Small intestine (tissue), 7 donors: Measurements from ENCODE around the gene PRKCA. TPM values are rescaled to one million over a fixed set of nuclear protein-coding genes. Genes with fewer than 3 reads are reported as not detected.

ENCODE experiments used
- DNase-seq, 2 donors: peaks; one replicate each; pipeline versions ENCODE4 v3.0.0 to v3.0.0-alpha.2; 2013
- FAIRE-seq: peaks from 2 replicates; lab custom pipeline; 2012; peaks lifted over from hg19 to GRCh38; lab: Jason Lieb, UNC
- H3K27ac ChIP-seq, 3 donors: one replicate each; pipeline ENCODE4 v1.5.1; 2013; ENCODE audit warnings: low read length in 2 of 3, mild to moderate bottlenecking in 2 of 3, control low read depth in 1 of 3, inconsistent platforms in 1 of 3, low read depth in 1 of 3, moderate library complexity in 1 of 3
- H3K27me3 ChIP-seq, 3 donors: one replicate each; pipeline ENCODE4 v1.6.1; 2013; ENCODE audit warnings: low read length in 3 of 3, inconsistent platforms in 1 of 3; ENCODE audit not compliant: control insufficient read depth in 3 of 3, insufficient read depth in 3 of 3
- H3K36me3 ChIP-seq, 3 donors: one replicate each; pipeline ENCODE4 v1.6.1; 2013; ENCODE audit warnings: low read length in 3 of 3, inconsistent platforms in 1 of 3, low read depth in 1 of 3, mild to moderate bottlenecking in 1 of 3, moderate library complexity in 1 of 3; ENCODE audit not compliant: control insufficient read depth in 3 of 3, insufficient read depth in 2 of 3
- H3K4me1 ChIP-seq, 3 donors: one replicate each; pipeline ENCODE4 v1.6.1; 2013; ENCODE audit warnings: low read length in 2 of 3, inconsistent platforms in 1 of 3, low read depth in 1 of 3, mild to moderate bottlenecking in 1 of 3, moderate library complexity in 1 of 3; ENCODE audit not compliant: control insufficient read depth in 3 of 3, insufficient read depth in 2 of 3
- H3K4me3 ChIP-seq, 3 donors: one replicate each; pipeline ENCODE4 v1.5.1; 2013; ENCODE audit warnings: low read length in 3 of 3, control low read depth in 1 of 3, inconsistent platforms in 1 of 3, low read depth in 1 of 3, mild to moderate bottlenecking in 1 of 3, moderate library complexity in 1 of 3
- H3K9me3 ChIP-seq, 2 donors: one replicate each; pipeline ENCODE4 v1.6.1; 2013; ENCODE audit warnings: low read depth in 1 of 2, low read length in 1 of 2; ENCODE audit not compliant: control insufficient read depth in 2 of 2, insufficient read depth in 1 of 2
- WGBS, 3 donors: extraction: QIAGEN DNeasy Blood & Tissue Kit; methylation state at CpG; one replicate each; pipeline ENCODE4 v1.1.7; 2013; 5-methylcytosine and 5-hydroxymethylcytosine counted together
- polyA plus RNA-seq, 4 donors: library from polyadenylated mRNA; stranded (reverse) in 3 of 4; unstranded in 1 of 4; fragments of 200-250 nt in 3 of 4; fragments of 120-200 nt in 1 of 4; gene quantifications; one replicate each; pipeline versions ENCODE4 v1.2.1 to v1.2.3, GENCODE V29; 2013
- donor health status: healthy with polysubstance abuse.
- donor health status: control.
- donor health status: control.
- donor health status: Bipolar disorder and iron deficiency.
- donor health status: healthy.

Gene PRKCA
- polyA plus RNA-seq, 4 donors = 11.3 to 26.6 (median 22.9) TPM

DNA sequence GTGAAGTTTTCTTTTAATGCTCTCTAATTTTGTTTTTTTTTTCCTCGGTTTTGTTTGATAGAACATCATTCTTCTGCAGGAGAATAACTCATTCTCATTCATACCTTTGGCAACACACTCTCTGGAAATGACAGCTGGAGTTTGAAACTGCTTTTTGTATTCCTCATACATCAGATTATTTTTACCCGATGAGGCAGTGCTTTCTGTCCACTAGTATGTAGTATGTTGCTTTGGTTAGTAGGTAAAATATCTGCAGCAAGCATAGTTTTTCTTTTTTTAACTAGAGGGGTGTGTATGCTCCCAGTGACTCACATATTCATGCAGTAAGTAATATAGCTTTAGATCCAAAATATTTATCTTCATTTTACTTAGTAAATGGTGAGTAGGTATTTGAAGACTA is 6.4 kb downstream of the PRKCA start:
- FAIRE-seq (no peak), DNase-seq (no peak)
- Histone ChIP-seq H3K36me3 (peaks cover 0 to 7% (median 4%) of the 10 kb centered on the region in 3 donors), H3K4me3 (no peak overlapping the region), H3K9me3 (no peaks in the 10 kb centered on the region), H3K27ac (no peak overlapping the region), H3K27me3 (no peaks in the 10 kb centered on the region), H3K4me1 (peaks cover 0 to 2% (median 0%) of the 10 kb centered on the region in 3 donors)
- WGBS, 3 donors = 54 to 83% (median 67%) methylated on average over 2 of the region's 2 CpGs

GRCh38 chr17:66309793-66310192 is 7.4 kb downstream of the PRKCA start:
- 68 to 84% (median 69%) methylated on average over 4 of the region's 4 CpGs for WGBS, 3 donors
- no peak overlapping the region for H3K4me3 ChIP-seq
- DNase-seq (no peak), FAIRE-seq (no peak)
- no peak overlapping the region for H3K27ac ChIP-seq
- H3K4me1 ChIP-seq = peaks cover 0 to 2% (median 0%) of the 10 kb centered on the region in 3 donors
- no peaks in the 10 kb centered on the region for H3K9me3 ChIP-seq
- H3K27me3 ChIP-seq = no peaks in the 10 kb centered on the region
- peaks cover 0 to 7% (median 6%) of the 10 kb centered on the region in 3 donors for H3K36me3 ChIP-seq

DNA sequence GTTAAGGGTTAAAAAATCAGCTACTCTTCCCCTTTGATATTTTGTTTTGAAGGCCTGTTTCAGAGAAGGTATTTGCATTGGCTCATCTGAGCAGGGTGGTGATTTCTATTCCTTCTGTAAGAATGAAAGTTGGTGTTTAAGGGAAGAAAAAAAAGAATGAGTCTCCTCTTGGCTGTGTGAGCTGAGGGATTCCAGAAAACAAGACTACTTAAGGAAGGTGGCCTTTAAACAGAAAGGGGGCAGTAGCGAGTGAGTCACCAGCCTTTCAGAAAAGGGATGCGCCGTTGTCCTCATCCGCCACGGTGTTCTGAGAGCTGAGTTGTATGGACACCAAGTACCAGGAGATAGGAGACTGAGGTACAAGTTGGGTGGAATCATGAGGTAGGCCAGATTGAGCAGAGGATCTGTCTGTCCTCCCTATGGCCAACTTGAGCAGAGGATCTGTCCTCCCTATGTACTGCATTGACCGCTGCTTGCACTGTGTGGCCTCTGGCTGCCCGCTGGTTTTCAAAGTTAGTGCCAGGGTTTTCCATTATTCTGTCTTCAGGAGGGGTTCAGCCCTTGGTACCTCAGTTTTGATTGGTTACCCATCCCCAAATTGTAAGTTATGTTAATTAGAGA is 8.2 kb downstream of the PRKCA start:
- Histone ChIP-seq H3K36me3 (peaks cover 0 to 7% (median 6%) of the 10 kb centered on the region in 3 donors), H3K27ac (no peak overlapping the region), H3K4me1 (peaks cover 0 to 2% (median 0%) of the 10 kb centered on the region in 3 donors), H3K4me3 (no peak overlapping the region), H3K27me3 (no peaks in the 10 kb centered on the region), H3K9me3 (no peaks in the 10 kb centered on the region)
- DNase-seq = no peak
- 93 to 97% (median 94%) methylated on average over 7 of the region's 7 CpGs for WGBS, 3 donors
- no peak for FAIRE-seq

GRCh38 chr17:66312912-66313311 is 10.5 kb downstream of the PRKCA start:
- no peak for FAIRE-seq
- Histone ChIP-seq H3K27me3 (no peaks in the 10 kb centered on the region), H3K27ac (no peak overlapping the region), H3K36me3 (peaks cover 0 to 7% (median 6%) of the 10 kb centered on the region in 3 donors), H3K4me1 (peaks cover 0 to 2% (median 0%) of the 10 kb centered on the region in 3 donors), H3K9me3 (no peaks in the 10 kb centered on the region), H3K4me3 (no peak overlapping the region)
- DNase-seq = peak in 1 of 2 donors; percentile 40
- WGBS, 3 donors = 67 to 71% (median 70%) methylated on average over 8 of the region's 8 CpGs

DNA sequence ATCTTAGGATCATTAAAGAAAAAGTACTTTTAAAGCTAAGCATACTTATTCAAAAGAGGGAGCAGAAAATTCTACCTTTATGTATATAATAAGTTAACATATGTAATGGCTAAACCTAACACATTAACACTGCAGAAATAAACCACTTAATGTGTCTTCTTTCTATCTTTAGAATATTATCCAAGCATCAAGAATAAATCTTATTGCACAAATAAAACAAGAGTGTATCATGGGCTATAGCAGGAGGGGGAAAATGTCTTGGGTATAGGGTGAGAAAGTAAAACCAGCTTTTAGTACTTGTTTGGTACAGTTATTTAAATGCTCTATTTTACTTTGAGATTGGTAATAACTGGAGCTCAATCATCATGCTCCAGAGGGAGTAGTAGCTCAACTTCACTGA is 10.9 kb downstream of the PRKCA start:
- FAIRE-seq = no peak
- Histone ChIP-seq H3K27ac (no peak overlapping the region), H3K27me3 (no peaks in the 10 kb centered on the region), H3K4me1 (peaks cover 0 to 2% (median 0%) of the 10 kb centered on the region in 3 donors), H3K36me3 (peaks cover 0 to 7% (median 6%) of the 10 kb centered on the region in 3 donors), H3K4me3 (no peak overlapping the region), H3K9me3 (no peaks in the 10 kb centered on the region)
- no peak for DNase-seq

GRCh38 chr17:66313995-66314659 is 11.7 kb downstream of the PRKCA start:
- DNase-seq (no peak), FAIRE-seq (no peak)
- no peak overlapping the region for H3K27ac ChIP-seq
- no peak overlapping the region for H3K4me3 ChIP-seq
- H3K36me3 ChIP-seq = peaks cover 0 to 7% (median 4%) of the 10 kb centered on the region in 3 donors
- H3K27me3 ChIP-seq = no peaks in the 10 kb centered on the region
- WGBS, 3 donors = 81 to 85% (median 82%) methylated on average over 8 of the region's 8 CpGs
- H3K4me1 ChIP-seq = peaks cover 0 to 2% (median 0%) of the 10 kb centered on the region in 3 donors
- H3K9me3 ChIP-seq = no peaks in the 10 kb centered on the region

DNA sequence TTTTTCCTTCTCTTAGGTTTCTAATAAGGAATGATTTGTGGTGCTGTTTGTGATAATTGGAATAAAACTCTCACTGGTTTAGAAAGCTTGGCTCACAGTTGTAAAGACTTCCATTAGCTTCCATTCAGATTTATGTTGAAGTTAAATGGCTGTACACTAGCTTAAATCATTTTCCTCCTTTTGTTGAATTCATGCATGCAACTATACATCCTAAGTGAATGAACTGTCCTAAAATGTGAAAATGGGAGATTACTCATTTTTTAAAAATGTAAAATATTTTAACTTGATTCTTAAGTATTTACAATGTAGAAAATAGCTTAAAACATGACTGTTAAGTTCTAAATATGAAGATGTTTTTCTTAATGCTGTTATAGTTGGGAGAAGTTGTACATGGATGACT is 15.2 kb downstream of the PRKCA start:
- Histone ChIP-seq H3K27ac (no peak overlapping the region), H3K9me3 (peaks cover 0 to 11% of the 10 kb centered on the region in 2 donors), H3K36me3 (peaks cover 0 to 2% (median 0%) of the 10 kb centered on the region in 3 donors), H3K4me3 (no peak overlapping the region), H3K27me3 (no peaks in the 10 kb centered on the region), H3K4me1 (no peaks in the 10 kb centered on the region)
- FAIRE-seq (no peak), DNase-seq (no peak)

DNA sequence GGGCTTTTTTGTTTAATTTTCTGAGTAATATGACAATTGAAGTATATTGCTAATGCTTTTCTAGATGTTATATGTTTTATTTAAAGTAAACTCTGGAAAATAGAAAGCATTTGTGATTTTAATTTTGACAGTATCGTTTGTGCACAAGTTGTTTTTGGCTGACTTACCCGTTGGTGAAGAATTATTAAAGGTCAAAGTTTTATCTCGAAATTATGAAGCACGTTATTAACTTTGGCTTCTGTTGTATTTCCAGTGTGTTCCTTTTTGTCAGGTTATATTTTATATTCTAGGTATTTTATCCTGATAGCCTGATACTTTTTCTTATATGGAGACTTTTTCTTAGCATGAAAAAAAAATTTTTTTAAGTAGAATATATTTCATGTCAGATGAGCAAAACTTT is 16.8 kb downstream of the PRKCA start:
- 29 to 69% (median 43%) methylated on average over 4 of the region's 4 CpGs for WGBS, 3 donors
- Histone ChIP-seq H3K9me3 (peaks cover 0 to 11% of the 10 kb centered on the region in 2 donors), H3K4me3 (no peak overlapping the region), H3K27me3 (no peaks in the 10 kb centered on the region), H3K36me3 (no peaks in the 10 kb centered on the region), H3K27ac (no peak overlapping the region), H3K4me1 (no peaks in the 10 kb centered on the region)
- DNase-seq = no peak
- FAIRE-seq = no peak
